AG04450 (cell line): ENCODE data around the gene DYNLRB1. TPM values are rescaled to one million over a fixed set of nuclear protein-coding genes. Genes with fewer than 3 reads are reported as not detected.
A peak's percentile ranks its signal among the peaks of the same experiment; 100 is the strongest.

ENCODE experiments used
- CTCF ChIA-PET: fragments of 300-600, 350-600 bp; formaldehyde crosslinking; extraction: SDS; loops from one replicate; lab custom pipeline; 2022; ENCODE audit warnings: antibody characterized with exemption, inconsistent platforms; lab: Charles Lee
- POLR2A ChIA-PET: fragments of 350-600 bp; formaldehyde crosslinking; extraction: SDS; loops from one replicate; lab custom pipeline; 2021; ENCODE audit warnings: antibody characterized with exemption, inconsistent platforms; lab: Yijun Ruan, JAX
- DNase-seq: peaks from one replicate; pipeline ENCODE4 v3.0.0-alpha.2; 2011; ENCODE audit warnings: low read depth, low spot score
- H3K27ac ChIP-seq: one replicate; pipeline ENCODE4 v1.5.1; 2012; ENCODE audit warnings: low read depth, low read length, control low read depth
- H3K27me3 ChIP-seq: one replicate; pipeline ENCODE4 v1.6.0; 2012; ENCODE audit warnings: low read length; ENCODE audit not compliant: control insufficient read depth, insufficient read depth
- H3K4me3 ChIP-seq: 2 replicates; pipeline ENCODE4 v1.5.1; 2011; ENCODE audit warnings: mild to moderate bottlenecking, low read depth, low read length, control low read depth
- H3K9me3 ChIP-seq: 2 replicates; pipeline ENCODE4 v1.5.1; 2012; ENCODE audit warnings: low read length; ENCODE audit not compliant: control insufficient read depth, insufficient read depth
- CTCF ChIP-seq: IDR thresholded peaks from 2 replicates; pipeline ENCODE4 v1.5.1; 2011; ENCODE audit warnings: low read depth, low read length, control low read depth, inconsistent platforms
- polyA plus RNA-seq: library from polyadenylated mRNA; depleted of rRNA; stranded (reverse); fragments of >200 nt; gene quantifications from 2 replicates; pipeline ENCODE4 v1.2.3, GENCODE V29; 2011

Gene DYNLRB1
- polyA plus RNA-seq, 1 experiment, result 256 TPM

DNA sequence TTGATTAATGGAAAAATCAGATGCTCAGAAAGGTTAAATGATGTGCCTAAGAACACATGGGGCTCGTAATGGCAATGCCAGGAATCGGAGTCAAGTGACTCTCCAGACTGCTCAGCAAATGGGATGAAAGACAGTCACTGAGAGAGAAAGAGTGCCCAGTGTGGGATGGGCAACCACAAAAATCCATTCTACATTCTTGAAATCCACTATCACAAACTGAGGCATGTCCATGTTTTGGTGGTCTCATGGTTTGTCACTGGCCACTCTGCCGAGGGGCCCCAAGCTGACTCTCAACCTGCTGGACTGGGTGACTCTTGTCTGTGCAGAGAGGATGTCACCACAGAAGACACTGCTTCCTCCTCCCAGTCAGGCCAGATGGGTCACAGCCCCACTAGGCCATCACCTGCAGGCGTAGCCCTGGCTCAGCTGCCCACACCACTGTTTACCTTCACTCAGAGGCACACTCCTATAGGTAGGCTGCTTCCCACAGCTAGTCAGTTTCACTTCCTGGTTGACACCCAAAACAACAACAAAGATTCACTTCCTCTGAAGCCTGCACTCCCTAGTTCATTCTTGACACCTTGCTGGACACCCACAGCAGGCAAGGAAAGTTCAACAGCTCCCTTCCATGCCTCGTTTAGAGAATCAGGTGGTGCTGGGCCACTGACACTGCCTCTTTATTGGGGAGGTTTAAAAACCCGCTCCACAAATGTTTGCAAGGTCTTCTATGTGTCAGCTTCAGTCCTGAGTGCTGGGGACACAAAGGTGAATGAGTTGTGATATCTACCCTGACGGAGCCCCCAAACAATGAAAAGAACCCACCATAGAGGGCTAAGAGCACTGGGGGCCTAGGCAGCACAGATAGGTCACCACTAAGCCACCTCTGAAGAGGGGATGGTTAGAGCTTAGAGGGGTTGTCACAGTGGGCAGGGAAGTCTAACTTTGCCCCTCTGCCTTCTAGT lies 64.0 kb downstream of the DYNLRB1 start:
- no peak overlapping the region for H3K27ac ChIP-seq
- ChIA-PET POLR2A (no interaction called here), CTCF (interaction anchor here (0.5 to 4.3 kb wide), 8 partner anchors 11 to 384 kb away, joined by 3 to 60 read pairs (median 8); partner anchors contain the start of gene TP53INP2)
- H3K4me3 ChIP-seq, result no peak overlapping the region
- no peaks in the 10 kb centered on the region for H3K9me3 ChIP-seq
- DNase-seq, result no peak
- TF ChIP-seq CTCF, result no peak
- H3K27me3 ChIP-seq, result no peaks in the 10 kb centered on the region

DNA sequence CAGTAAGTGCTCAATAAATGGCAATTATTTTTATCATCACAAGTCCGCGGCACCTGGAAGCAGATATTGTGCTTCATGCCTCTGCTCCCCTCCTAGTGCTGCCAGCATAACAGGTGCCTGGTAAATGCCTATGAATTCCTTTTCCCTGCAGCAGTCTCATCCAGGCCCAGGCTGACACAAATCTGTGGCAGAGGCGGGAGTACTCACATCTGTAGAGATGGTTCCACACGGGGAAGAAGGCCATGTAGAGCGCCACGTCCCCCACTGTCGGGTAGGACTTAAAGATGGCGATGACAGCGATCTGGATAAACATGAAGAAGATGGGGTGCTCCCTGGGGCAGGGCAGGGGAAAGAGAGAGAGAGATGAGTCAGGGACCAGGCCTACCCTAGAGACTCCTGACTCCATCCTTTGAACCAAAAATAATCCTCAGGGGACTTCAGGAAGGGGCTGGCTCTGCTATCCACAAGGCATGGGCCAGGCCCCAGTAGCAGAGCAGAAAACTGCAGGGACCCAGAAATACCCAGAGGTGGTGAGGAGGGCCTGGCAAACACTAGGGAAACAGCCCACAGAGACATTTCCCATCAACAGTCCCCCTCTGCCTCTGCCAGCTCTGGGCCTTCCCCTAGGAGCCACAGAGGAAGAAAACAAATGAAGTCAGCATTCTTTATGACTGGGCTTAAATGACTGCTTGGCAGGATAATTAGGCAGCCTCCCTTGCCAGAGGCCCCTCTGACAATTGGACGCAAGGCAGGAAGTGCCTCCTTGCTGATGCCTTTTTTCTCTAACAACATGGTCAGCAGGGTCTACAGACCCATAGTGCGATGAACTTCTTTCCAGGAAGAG lies 65.3 kb downstream of the DYNLRB1 start:
- peak overlapping the region; percentile 57 for H3K27ac ChIP-seq
- TF ChIP-seq CTCF, result no peak
- ChIA-PET CTCF (interaction anchor here (1.4 to 4.3 kb wide), 3 partner anchors 126 to 188 kb away, joined by 3 to 19 read pairs (median 12); no protein-coding TSS in a partner anchor), POLR2A (no interaction called here)
- no peak for DNase-seq
- no peaks in the 10 kb centered on the region for H3K9me3 ChIP-seq
- H3K27me3 ChIP-seq, result no peaks in the 10 kb centered on the region
- no peak overlapping the region for H3K4me3 ChIP-seq

DNA sequence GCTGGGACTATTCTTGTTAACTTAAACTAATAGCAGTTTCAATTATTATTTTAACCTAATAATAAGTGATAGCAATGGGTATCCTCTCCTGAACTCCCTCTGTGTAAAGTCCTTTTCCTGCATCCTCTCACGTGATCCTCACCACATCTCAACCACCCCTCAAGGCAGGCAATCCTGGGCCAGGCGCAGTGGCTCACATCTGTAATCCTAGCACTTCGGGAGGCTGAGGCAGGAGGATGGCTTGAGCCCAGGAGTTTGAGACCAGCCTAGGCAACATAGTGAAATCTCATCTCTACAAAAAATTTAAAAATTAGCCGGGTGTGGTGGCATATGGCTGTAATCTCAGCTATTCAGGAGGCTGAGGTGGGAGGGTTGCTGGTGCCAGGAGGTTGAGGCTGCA lies 66.0 kb downstream of the DYNLRB1 start:
- DNase-seq, result no peak
- H3K27ac ChIP-seq, result no peak overlapping the region
- TF ChIP-seq CTCF, result no peak
- no peaks in the 10 kb centered on the region for H3K27me3 ChIP-seq
- H3K9me3 ChIP-seq, result no peaks in the 10 kb centered on the region
- H3K4me3 ChIP-seq, result no peak overlapping the region
- POLR2A ChIA-PET, result no interaction called here
- CTCF ChIA-PET, result interaction anchor here (2.2 to 4.3 kb wide), 2 partner anchors 125 to 187 kb away, joined by 12 to 19 read pairs; no protein-coding TSS in a partner anchor

DNA sequence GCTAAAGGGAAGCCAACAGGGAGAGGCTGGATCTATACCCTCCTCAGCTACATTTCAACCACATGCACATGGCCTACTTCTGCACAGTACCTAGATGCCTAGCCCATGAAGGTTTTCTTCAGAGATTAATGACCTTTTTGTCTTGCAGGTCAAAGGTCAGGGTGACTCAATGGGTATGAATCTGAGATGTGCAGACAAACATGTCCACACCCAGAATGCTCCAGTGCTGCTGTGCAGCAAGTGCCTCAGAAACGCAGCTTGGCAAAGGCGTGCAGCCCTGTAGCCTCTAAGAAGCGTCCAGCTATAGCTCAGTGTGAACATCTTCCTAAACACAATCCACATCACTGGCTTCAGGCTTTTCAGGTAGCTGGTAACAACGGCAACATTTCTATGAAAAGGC lies 66.7 kb downstream of the DYNLRB1 start:
- TF ChIP-seq CTCF, result no peak
- no peaks in the 10 kb centered on the region for H3K27me3 ChIP-seq
- H3K9me3 ChIP-seq, result no peaks in the 10 kb centered on the region
- CTCF ChIA-PET, result interaction anchor here (2.2 to 4.3 kb wide), 2 partner anchors 125 to 186 kb away, joined by 12 to 19 read pairs; no protein-coding TSS in a partner anchor
- no peak for DNase-seq
- no peak overlapping the region for H3K27ac ChIP-seq
- H3K4me3 ChIP-seq, result no peak overlapping the region
- POLR2A ChIA-PET, result interaction anchor here (0.6 kb wide), 2 partner anchors 45 to 275 kb away, joined by 3 to 7 read pairs; no protein-coding TSS in a partner anchor
